Esophagus muscularis mucosa (tissue), 3 donors: ENCODE measurements around the gene TPTE.

Experiments
- CTCF ChIP-seq, 3 experiments: fragments of 200-600 bp in 2 of 3; fragments of 450-650 bp in 1 of 3; sonication (generic) in 2 of 3; IDR thresholded peaks; one replicate each; pipeline ENCODE4 v1.5.1; 2017 to 2019; ENCODE audit warnings: antibody characterized with exemption in 3 of 3, mild to moderate bottlenecking in 2 of 3, moderate library complexity in 1 of 3
- POLR2A ChIP-seq: fragments of 450-650 bp; IDR thresholded peaks from one replicate; pipeline ENCODE4 v1.6.1; 2017; ENCODE audit warnings: antibody characterized with exemption, moderate library complexity, mild to moderate bottlenecking, low read depth

GRCh38 chr21:10521091-10521598 is at the start of gene TPTE:
- no peak for TF ChIP-seq CTCF (IDR thresholded peaks at IDR 0.05)
- no peak for TF ChIP-seq POLR2A
